ENCODE data around the gene MLN. TPM values are rescaled to one million over a fixed set of nuclear protein-coding genes. Genes with fewer than 3 reads are reported as not detected.

Gene MLN
- total and polyA plus RNA-seq, 2 of the 4 experiments (the other 2 are of a cell fraction) = not detected

GRCh38 chr6:33790379-33790778, 13.4 kb downstream of the MLN start:
- no peaks in the 10 kb centered on the region for H3K9me3 ChIP-seq (ENCODE audit: control insufficient read depth, insufficient read depth, low read length)
- H4K8ac ChIP-seq (ENCODE audit: low read depth in 2 of 2, low read length in 2 of 2) = no peak overlapping the region
- no peak overlapping the region for H2AFZ ChIP-seq (replicated peaks; ENCODE audit: low read length, poor library complexity)
- no peak overlapping the region for H2AK5ac ChIP-seq (ENCODE audit: low read depth, low read length)
- peaks cover 8% of the 10 kb centered on the region; the same call in 1 of the 2 replicates for H3K9me1 ChIP-seq (ENCODE audit: insufficient read depth, low read length)
- H4K5ac ChIP-seq (ENCODE audit: low read depth, low read length) = no peak overlapping the region
- peaks cover 8% of the 10 kb centered on the region for H3K27me3 ChIP-seq (ENCODE audit: control insufficient read depth, insufficient read depth, low read length)
- H3K4me2 ChIP-seq (ENCODE audit: low read depth, low read length) = no peak overlapping the region
- H3K4ac ChIP-seq (ENCODE audit: low read depth, low read length) = no peak overlapping the region
- CTCF ChIA-PET = no interaction called here
- no peak overlapping the region for H3K9ac ChIP-seq (ENCODE audit: low read depth, low read length)
- peaks cover 3% of the 10 kb centered on the region for H3K36me3 ChIP-seq (ENCODE audit: control insufficient read depth, insufficient read depth, low read length)
- no peak overlapping the region for H3K23ac ChIP-seq (ENCODE audit: low read depth, low read length)
- no peak overlapping the region for H3K27ac ChIP-seq (ENCODE audit: insufficient read depth, low read length)
- TSS peak; percentile 20 for BruUV-seq (replicated peaks)
- WGBS, 2 experiments (ENCODE audit: extremely low coverage in 2 of 2, insufficient read length in 1 of 2) = no CpG with 5 or more reads among the region's 2 CpGs
- H3K56ac ChIP-seq (ENCODE audit: extremely low read depth, insufficient read depth, low read length) = no peak overlapping the region
- H3K79me1 ChIP-seq (ENCODE audit: low read depth in 1 of 2, low read length in 2 of 2) = peaks cover 17 to 36% of the 10 kb centered on the region in 2 experiments; a peak in 3 of 4 replicates
- H3K4me3 ChIP-seq (ENCODE audit: insufficient read depth, low read depth, low read length) = no peak overlapping the region
- peaks cover 13% of the 10 kb centered on the region for H3K4me1 ChIP-seq (ENCODE audit: control insufficient read depth, insufficient read depth, low read length)
- H3K18ac ChIP-seq (ENCODE audit: low read depth, low read length) = no peak overlapping the region
- POLR2A ChIA-PET (ENCODE audit: unreplicated experiment) = no interaction called here
- no peak for ATAC-seq (ENCODE audit: low read depth)
- no peak overlapping the region for H2BK15ac ChIP-seq (ENCODE audit: low read depth, low read length)
- H2BK120ac ChIP-seq (ENCODE audit: low read depth, low read length) = no peak overlapping the region
- DNase-seq = no peak
- H3K14ac ChIP-seq (replicated peaks; ENCODE audit: low read depth, low read length) = no peak overlapping the region
- dilution Hi-C loops (cut with HindIII; ENCODE audit: low sequenced_read_pairs, unreplicated experiment) = no loop called here
- peaks cover 22% of the 10 kb centered on the region for H4K20me1 ChIP-seq (ENCODE audit: insufficient read depth, low read length)
- no peak overlapping the region for H2BK20ac ChIP-seq (ENCODE audit: low read depth, low read length)
- no peak overlapping the region for H2BK5ac ChIP-seq (ENCODE audit: low read depth, low read length, poor library complexity, severe bottlenecking)
- no peak overlapping the region for H2AK9ac ChIP-seq (replicated peaks; ENCODE audit: low read depth, low read length, poor library complexity)
- in situ Hi-C loops (cut with MboI; ENCODE audit: low sequenced_read_pairs) = no loop called here
- intact Hi-C loops (cut with micrococcal nuclease) = no loop called here
- H4K91ac ChIP-seq (ENCODE audit: insufficient read depth, low read depth, low read length) = no peak overlapping the region
- TF ChIP-seq MXI1 (IDR thresholded peaks at IDR 0.05; ENCODE audit: borderline replicate concordance, low read depth, low read length) (no peak), SMC3 (IDR thresholded peaks at IDR 0.05; ENCODE audit: low read depth, low read length) (no peak)
